IPS-NIHi7 (cell line): ENCODE measurements around the gene CCL17.
A peak's percentile ranks its signal among the peaks of the same experiment; 100 is the strongest.
"Not testable (repeated sequence)": the region's sequence is repeated elsewhere in the genome, so short reads cannot be mapped to it uniquely, and the experiment has no call there.

Experiments
- DNase-seq: peaks from one replicate; pipeline ENCODE4 v3.0.0; 2012; ENCODE audit warnings: mixed read lengths; ENCODE audit errors: extremely low spot score

Gene CCL17

GRCh38 chr16:57403965-57404817 is at the start of gene CCL17:
TSS of gene CCL17 (plus strand) at chr16:57404767. CDS start at chr16:57413933, 9,166 bp downstream.
- no peak for DNase-seq

GRCh38 chr16:57355898-57356414 is 48.6 kb upstream of the CCL17 start:
- DNase-seq: no peak

- DNase-seq: no peak
Measured at GRCh38 chr16:57356547-57356946, 48.0 kb upstream of the CCL17 start.

GRCh38 chr16:57357330-57358085 is 47.1 kb upstream of the CCL17 start:
- no peak for DNase-seq

GRCh38 chr16:57358086-57358420 is 46.5 kb upstream of the CCL17 start:
- no peak for DNase-seq

- DNase-seq: peak; percentile 24
Measured at GRCh38 chr16:57358527-57359095, 46.0 kb upstream of the CCL17 start, which contains the start of gene CCL22. TSS of gene CCL22 (plus strand) at chr16:57358783. CDS start at chr16:57358817, 34 bp downstream.

GRCh38 chr16:57360321-57360935 is 44.1 kb upstream of the CCL17 start:
- peak; percentile 6 for DNase-seq

GRCh38 chr16:57361404-57361803 is 43.2 kb upstream of the CCL17 start:
- DNase-seq: no peak

GRCh38 chr16:57364143-57364542 is 40.4 kb upstream of the CCL17 start:
- DNase-seq: no peak

GRCh38 chr16:57366544-57367040 is 38.0 kb upstream of the CCL17 start:
- no peak for DNase-seq

GRCh38 chr16:57367116-57367752 is 37.3 kb upstream of the CCL17 start:
- DNase-seq: no peak

GRCh38 chr16:57371494-57372371 is 32.8 kb upstream of the CCL17 start:
- no peak for DNase-seq

GRCh38 chr16:57372372-57373116 is 32.0 kb upstream of the CCL17 start, which contains the start of gene CX3CL1:
TSS of gene CX3CL1 (plus strand) at chr16:57372490. CDS start at chr16:57372569, 79 bp downstream.
- peak; percentile 93 for DNase-seq

- no peak for DNase-seq
Measured at GRCh38 chr16:57373117-57373947, 31.2 kb upstream of the CCL17 start.

GRCh38 chr16:57374067-57374534 is 30.5 kb upstream of the CCL17 start:
- DNase-seq: no peak

GRCh38 chr16:57374925-57375465 is 29.6 kb upstream of the CCL17 start:
- not testable (repeated sequence) for DNase-seq

GRCh38 chr16:57376313-57376818 is 28.2 kb upstream of the CCL17 start:
- DNase-seq: no peak
